ENCODE data around the gene PLCG2.

DNA sequence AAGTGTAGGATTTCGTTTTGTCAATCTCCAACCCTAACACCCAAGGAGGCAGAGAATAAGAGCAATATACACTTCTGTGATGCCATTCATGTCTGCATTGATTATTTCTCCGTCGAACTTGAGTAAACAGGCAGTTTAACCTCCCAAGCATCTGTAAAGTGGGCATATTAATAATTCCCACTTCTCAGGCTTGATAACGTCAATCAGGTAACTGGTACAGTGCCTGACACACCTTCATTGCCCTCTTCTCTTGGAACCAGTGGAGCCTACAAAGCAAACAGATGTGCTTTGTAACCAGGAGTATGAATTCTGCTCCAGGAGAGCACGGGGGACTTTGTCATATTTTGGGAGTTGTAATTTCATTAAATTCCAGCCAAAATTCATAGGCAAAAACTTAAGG is 32.5 kb upstream of the PLCG2 start:
- TF ChIP-seq, protein P1, sequence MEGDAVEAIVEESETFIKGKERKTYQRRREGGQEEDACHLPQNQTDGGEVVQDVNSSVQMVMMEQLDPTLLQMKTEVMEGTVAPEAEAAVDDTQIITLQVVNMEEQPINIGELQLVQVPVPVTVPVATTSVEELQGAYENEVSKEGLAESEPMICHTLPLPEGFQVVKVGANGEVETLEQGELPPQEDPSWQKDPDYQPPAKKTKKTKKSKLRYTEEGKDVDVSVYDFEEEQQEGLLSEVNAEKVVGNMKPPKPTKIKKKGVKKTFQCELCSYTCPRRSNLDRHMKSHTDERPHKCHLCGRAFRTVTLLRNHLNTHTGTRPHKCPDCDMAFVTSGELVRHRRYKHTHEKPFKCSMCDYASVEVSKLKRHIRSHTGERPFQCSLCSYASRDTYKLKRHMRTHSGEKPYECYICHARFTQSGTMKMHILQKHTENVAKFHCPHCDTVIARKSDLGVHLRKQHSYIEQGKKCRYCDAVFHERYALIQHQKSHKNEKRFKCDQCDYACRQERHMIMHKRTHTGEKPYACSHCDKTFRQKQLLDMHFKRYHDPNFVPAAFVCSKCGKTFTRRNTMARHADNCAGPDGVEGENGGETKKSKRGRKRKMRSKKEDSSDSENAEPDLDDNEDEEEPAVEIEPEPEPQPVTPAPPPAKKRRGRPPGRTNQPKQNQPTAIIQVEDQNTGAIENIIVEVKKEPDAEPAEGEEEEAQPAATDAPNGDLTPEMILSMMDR (IDR thresholded peaks at IDR 0.05; ENCODE audit: insufficient read depth, low read length) = no peak
- TF ChIP-seq, protein P2, sequence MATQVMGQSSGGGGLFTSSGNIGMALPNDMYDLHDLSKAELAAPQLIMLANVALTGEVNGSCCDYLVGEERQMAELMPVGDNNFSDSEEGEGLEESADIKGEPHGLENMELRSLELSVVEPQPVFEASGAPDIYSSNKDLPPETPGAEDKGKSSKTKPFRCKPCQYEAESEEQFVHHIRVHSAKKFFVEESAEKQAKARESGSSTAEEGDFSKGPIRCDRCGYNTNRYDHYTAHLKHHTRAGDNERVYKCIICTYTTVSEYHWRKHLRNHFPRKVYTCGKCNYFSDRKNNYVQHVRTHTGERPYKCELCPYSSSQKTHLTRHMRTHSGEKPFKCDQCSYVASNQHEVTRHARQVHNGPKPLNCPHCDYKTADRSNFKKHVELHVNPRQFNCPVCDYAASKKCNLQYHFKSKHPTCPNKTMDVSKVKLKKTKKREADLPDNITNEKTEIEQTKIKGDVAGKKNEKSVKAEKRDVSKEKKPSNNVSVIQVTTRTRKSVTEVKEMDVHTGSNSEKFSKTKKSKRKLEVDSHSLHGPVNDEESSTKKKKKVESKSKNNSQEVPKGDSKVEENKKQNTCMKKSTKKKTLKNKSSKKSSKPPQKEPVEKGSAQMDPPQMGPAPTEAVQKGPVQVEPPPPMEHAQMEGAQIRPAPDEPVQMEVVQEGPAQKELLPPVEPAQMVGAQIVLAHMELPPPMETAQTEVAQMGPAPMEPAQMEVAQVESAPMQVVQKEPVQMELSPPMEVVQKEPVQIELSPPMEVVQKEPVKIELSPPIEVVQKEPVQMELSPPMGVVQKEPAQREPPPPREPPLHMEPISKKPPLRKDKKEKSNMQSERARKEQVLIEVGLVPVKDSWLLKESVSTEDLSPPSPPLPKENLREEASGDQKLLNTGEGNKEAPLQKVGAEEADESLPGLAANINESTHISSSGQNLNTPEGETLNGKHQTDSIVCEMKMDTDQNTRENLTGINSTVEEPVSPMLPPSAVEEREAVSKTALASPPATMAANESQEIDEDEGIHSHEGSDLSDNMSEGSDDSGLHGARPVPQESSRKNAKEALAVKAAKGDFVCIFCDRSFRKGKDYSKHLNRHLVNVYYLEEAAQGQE (IDR thresholded peaks at IDR 0.05; ENCODE audit: insufficient replicate concordance, low read depth) = no peak
- no peak for TF ChIP-seq GABPA (IDR thresholded peaks at IDR 0.05; ENCODE audit: low read depth)
